NCI-H2196 treated with DMSO at 0.1 percent for 48 hours (cell line): ENCODE measurements around the gene DLG2.
"Not testable (repeated sequence)": the region's sequence is repeated elsewhere in the genome, so short reads cannot be mapped to it uniquely, and the experiment has no call there.

Experiments used
- DNase-seq: peaks from one replicate; lab custom pipeline; 2025; ENCODE audit not compliant: unreplicated experiment; lab: John Stamatoyannopoulos, UW

Gene DLG2

DNA sequence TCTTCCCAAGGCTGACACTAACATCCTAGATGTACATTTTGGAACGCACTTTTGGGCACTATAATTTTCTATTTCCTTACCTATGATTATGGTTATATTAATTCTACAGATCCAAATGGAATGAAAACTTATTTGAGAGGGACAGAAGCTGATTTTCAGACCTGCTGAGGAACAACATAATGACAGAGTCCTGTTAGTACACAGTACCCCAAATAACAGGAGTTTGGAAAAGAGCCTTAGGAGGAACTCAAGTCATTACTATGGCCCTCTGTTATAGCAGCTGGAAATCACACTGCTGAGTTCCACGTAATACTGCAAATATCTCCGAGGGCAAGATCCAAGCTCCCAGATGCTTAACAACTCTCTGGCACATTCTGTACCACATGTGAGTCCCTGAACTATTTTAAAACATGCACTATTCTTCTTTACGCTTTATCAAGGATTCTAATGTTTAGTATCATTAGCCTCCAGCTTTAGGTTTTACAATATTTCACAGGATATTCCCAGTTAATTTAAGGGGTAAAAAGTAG is 1313.2 kb downstream of the DLG2 start:
- DNase-seq, result no peak

- no peak for DNase-seq
These were observed 1316.9 kb downstream of the DLG2 start for GRCh38 chr11:84310268-84310667.

- DNase-seq, result not testable (repeated sequence)
These were observed 1318.7 kb downstream of the DLG2 start for GRCh38 chr11:84308491-84308890.

GRCh38 chr11:84300092-84300491 is 1327.1 kb downstream of the DLG2 start:
- DNase-seq, result no peak

GRCh38 chr11:84297570-84297969 is 1329.6 kb downstream of the DLG2 start:
- no peak for DNase-seq

GRCh38 chr11:84295815-84296214 is 1331.3 kb downstream of the DLG2 start:
- no peak for DNase-seq

- no peak for DNase-seq
These were observed 1334.2 kb downstream of the DLG2 start for GRCh38 chr11:84292955-84293354.

DNA sequence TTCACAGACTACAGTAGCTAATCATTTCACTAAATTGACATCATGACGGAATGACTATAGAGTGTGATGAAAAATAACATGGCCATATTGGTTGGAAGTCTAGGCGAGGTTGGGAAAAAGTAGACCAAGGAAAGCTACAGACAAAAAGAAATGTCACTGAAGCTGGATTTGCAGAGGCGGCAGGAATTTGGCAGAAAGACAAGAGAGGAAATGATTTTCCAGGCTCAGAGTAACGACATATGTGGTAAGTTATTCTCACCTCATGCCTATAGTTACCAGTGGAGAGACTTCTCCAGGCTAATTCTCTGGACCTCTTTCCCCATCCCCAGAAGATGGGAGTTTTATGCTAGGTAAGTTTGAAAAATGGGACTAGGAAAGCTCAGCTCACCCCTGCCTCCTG is 1335.1 kb downstream of the DLG2 start:
- DNase-seq, result no peak

DNA sequence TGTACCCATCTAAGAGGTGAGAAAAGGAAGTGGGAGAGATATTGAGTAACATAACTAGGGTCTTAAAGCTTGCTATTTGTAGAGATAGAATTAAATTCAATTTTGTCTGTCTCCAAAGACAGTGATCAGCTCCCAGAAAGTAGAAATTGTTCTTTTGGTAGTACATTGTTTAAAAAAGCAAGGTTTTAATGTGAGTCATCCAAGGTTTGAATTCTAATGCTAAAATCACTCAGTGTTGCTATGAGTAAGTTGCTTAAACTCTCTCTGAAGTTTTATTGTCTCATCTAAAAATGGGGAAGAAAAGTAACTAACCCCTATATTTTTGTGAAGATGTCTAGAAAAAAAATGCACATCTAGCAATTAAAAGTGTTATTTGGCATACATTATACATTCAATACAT is 1336.5 kb downstream of the DLG2 start:
- no peak for DNase-seq

DNA sequence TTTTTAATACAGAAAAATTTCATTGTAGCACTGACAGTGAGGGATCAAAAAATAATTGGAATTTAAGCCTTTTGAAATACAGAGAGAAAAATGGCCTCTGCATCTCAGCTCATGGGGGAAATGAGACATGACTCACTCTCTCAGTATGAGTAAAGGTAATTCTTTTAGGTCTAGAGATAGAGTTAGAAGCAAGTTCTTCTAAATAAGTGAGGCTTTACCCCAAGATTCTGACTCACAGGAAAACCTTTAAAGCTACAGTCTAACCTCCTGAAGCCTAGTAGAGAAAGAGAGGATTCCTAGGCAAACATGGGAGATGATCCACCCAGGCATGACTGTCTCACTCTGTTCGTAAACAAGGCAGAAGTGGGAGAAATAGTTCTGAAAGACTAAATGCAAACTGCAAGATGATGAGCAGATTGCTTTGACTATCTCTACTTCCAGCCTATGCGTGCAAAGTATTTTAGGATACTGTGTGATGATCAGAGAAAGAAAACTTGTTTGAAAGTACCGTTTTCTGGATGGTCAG is 1337.7 kb downstream of the DLG2 start:
- no peak for DNase-seq

DNA sequence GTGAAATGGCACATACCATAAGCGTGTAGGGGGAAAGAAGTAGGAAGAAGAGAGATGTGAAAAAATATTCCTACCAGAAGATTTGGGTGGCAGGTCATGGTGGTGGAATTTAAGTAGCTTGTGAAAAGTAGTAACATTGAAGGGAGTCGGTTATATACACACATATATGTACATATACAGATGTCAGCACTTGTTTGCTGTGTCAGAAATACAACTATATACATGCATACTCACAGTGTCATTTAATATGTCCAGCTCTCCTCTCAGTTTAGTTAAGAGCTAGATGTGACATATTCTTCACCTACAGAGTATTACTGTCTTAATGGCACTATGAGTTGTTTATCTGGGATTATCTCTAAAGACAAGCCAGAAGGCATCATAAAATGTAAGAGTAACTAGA is 1353.6 kb downstream of the DLG2 start:
- no peak for DNase-seq

DNA sequence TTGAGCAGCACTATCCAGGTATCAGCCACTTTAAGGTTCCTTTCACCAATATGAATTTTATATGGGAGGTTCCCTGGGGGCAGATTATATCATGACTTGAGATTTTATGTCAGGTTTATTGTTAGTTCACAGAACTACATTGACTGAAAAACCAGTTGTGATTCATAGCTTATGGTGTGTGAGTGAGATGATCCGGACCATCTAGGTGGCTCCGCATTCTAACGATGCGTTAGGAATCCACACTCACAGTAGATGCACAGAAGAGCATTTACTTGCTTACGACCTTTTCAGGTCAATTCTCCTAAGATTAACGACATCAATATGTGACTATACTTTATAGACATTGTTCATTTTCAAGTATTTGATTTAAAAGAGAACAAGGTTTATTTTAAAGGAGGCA is 1356.7 kb downstream of the DLG2 start:
- no peak for DNase-seq

- DNase-seq, result no peak
These were observed 1363.1 kb downstream of the DLG2 start for GRCh38 chr11:84264066-84264465.

GRCh38 chr11:84261707-84262106 is 1365.4 kb downstream of the DLG2 start:
- no peak for DNase-seq

GRCh38 chr11:84260862-84261261 is 1366.3 kb downstream of the DLG2 start:
- no peak for DNase-seq

DNA sequence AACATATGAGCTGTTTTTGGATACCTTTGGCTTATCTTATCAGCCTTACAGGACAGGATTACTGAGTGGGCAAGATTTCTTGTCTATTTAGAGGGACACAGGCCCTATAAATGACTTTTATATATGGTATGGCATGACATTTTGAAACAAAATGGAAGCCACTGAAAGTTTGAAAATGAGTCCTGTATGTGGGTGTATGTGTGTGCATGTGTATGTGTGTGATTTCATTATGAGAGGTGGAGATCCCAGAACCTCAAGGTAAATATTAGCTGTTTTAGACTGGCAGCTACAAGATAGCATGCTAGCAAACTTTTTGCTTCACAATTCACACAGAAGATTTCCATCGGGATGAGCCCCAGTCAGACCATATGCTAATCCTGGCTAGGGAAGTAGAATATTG is 1370.5 kb downstream of the DLG2 start:
- DNase-seq, result no peak

- no peak for DNase-seq
These were observed 1371.7 kb downstream of the DLG2 start for GRCh38 chr11:84255483-84255882.

DNA sequence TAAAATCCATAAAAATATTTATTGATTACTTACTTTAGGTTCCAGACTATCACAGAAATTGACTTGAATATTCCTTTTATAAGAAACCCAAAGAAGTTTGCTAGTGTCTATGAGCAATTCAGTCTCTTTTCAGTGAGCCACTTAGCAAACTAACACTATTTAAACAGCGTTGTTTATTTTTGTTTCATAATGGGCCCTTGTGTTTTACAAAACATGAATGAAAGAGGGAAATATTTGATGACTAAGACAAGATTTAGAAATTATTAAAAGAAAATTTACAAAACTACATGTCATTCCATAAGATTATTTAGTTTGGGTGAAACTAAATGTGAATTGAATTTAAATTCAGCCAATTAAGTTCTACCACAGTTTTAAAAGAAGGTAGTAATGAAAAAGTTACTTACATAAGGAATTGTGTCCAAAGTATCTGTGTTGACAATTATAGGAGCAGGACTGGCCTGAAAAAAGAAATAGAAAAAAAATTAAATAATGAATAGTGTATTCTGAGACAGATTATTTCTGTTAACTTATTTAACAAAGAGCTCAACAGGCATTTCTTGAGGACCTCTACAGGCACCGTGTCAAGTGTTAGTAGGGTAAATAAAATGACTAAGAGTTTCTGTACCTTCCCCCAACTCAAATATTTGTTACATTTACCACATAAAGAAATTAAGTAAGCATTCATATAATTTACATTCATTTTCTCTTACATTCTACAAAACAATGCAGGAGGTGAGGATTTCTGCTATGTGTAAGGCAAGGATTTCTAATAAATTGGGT is 1376.1 kb downstream of the DLG2 start:
- no peak for DNase-seq

DNA sequence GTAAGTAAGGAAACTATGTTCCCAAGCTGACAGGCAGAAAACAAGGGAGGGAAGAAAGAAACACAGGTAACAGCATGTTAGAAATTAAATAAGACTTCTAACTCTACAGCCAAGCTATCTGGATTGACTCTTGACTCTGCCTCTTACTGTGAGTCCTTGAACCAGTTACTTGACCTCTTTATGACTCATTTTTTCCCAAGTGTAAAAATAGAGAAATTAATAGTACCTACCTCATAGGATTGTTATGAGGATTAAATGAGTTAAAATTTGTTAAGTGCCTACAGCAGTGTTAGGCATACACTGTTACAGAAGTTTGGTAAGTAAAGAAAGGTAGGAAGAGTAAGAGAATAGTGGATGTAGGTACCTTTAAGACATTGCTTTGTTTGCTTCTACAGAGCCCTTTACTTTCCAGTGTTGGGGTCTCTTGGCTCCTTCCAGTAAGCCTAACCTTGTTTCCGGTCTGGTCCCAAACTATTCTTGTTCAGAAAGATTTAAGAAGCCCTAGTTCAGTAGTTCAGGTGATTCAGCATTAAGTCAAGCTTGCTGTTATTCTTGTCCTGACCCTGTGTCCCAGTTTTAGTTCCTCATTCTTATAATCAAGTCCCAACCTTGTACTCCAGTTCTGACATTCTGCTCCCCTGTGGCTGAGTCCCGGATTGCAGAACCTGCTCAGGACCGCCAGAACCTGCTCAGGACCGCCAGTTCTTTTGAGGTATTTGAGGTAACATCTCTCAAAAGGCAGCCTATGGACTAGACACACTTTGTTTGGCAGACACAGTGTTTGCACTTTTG is 1377.6 kb downstream of the DLG2 start:
- no peak for DNase-seq

DNA sequence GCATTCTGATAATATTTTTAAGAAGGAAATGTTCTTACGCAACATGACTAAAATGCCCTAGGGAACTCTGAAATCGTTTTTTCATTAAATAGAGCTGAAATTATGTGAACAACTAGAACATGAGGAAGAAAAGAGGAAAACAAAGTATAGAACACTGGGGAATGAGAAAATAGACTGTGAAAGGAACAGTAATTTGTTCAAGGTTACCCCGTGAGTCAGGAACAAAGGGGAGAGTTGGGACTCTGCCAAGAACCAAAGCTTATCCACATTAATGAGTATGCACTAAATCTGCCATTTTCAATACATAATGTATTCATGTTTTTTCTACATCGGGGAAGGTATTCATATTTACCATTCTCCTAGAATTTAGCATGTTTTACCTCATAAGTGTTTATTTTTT is 1379.2 kb downstream of the DLG2 start:
- DNase-seq, result no peak

- no peak for DNase-seq
These were observed 1380.0 kb downstream of the DLG2 start for GRCh38 chr11:84247129-84247528.
